Kidney tubule cell (primary cell): ENCODE measurements around the gene ANG.
"Not testable (repeated sequence)": the region's sequence is repeated elsewhere in the genome, so short reads cannot be mapped to it uniquely, and the experiment has no call there.

Experiments used
- DNase-seq: peaks from one replicate; pipeline ENCODE4 v3.0.0-alpha.2; 2018; ENCODE audit warnings: low spot score

The ANG gene

GRCh38 chr14:20688167-20688839, at the start of gene ANG:
TSS of gene ANG (plus strand) at chr14:20688764. CDS start at chr14:20693565, 4,801 bp downstream.
- DNase-seq, result no peak

- DNase-seq, result no peak
Observed at GRCh38 chr14:20641591-20641990, 47.0 kb upstream of the ANG start, which contains the start of gene OR6S1. TSS of gene OR6S1 (minus strand) at chr14:20641691. CDS start at chr14:20641691, 0 bp downstream.

- no peak for DNase-seq
Observed at GRCh38 chr14:20642182-20642581, 46.4 kb upstream of the ANG start.

GRCh38 chr14:20642755-20643154, 45.8 kb upstream of the ANG start:
- not testable (repeated sequence) for DNase-seq

GRCh38 chr14:20644520-20644919, 44.0 kb upstream of the ANG start:
- DNase-seq, result no peak

- no peak for DNase-seq
Observed at GRCh38 chr14:20645481-20645880, 43.1 kb upstream of the ANG start.

- DNase-seq, result peak; percentile 89
Observed at GRCh38 chr14:20652996-20653975, 35.3 kb upstream of the ANG start.

GRCh38 chr14:20655851-20656250, 32.7 kb upstream of the ANG start:
- DNase-seq, result no peak

- DNase-seq, result no peak
Observed at GRCh38 chr14:20656274-20656673, 32.3 kb upstream of the ANG start.

- peak; percentile 70 for DNase-seq
Observed at GRCh38 chr14:20657216-20658211, 31.1 kb upstream of the ANG start.

GRCh38 chr14:20658246-20658645, 30.3 kb upstream of the ANG start:
- DNase-seq, result no peak

- DNase-seq, result no peak
Observed at GRCh38 chr14:20659336-20659735, 29.2 kb upstream of the ANG start.

GRCh38 chr14:20659813-20660395, 28.7 kb upstream of the ANG start:
- DNase-seq, result no peak

GRCh38 chr14:20661197-20661596, 27.4 kb upstream of the ANG start:
- DNase-seq, result no peak

- peak; percentile 94 for DNase-seq
Observed at GRCh38 chr14:20662968-20663732, 25.4 kb upstream of the ANG start.

GRCh38 chr14:20666400-20666961, 22.1 kb upstream of the ANG start:
- DNase-seq, result not testable (repeated sequence)

GRCh38 chr14:20667957-20668356, 20.6 kb upstream of the ANG start:
- DNase-seq, result no peak

GRCh38 chr14:20668969-20669368, 19.6 kb upstream of the ANG start:
- DNase-seq, result peak; percentile 22

- DNase-seq, result peak; percentile 43
Observed at GRCh38 chr14:20671597-20672283, 16.8 kb upstream of the ANG start.

GRCh38 chr14:20675669-20676068, 12.9 kb upstream of the ANG start:
- DNase-seq, result no peak
